Suprapubic skin (tissue), 4 donors: ENCODE measurements around the gene GLCCI1. TPM values are rescaled to one million over a fixed set of nuclear protein-coding genes. Genes with fewer than 3 reads are reported as not detected.

ENCODE experiments used
- DNase-seq, 2 donors: peaks; one replicate each; pipeline ENCODE4 v3.0.0-alpha.2; 2019; ENCODE audit warnings: low spot score in 2 of 2
- H3K27ac ChIP-seq: fragments of 200-600 bp; sonication (generic); one replicate; pipeline ENCODE4 v1.5.1; 2019
- H3K27me3 ChIP-seq: fragments of 200-600 bp; sonication (generic); one replicate; pipeline ENCODE4 v1.5.1; 2019
- H3K36me3 ChIP-seq: fragments of 200-600 bp; sonication (generic); one replicate; pipeline ENCODE4 v1.5.1; 2019
- H3K4me1 ChIP-seq: fragments of 200-600 bp; sonication (generic); one replicate; pipeline ENCODE4 v1.5.1; 2019
- H3K4me3 ChIP-seq: fragments of 200-600 bp; sonication (generic); one replicate; pipeline ENCODE4 v1.5.1; 2019; ENCODE audit warnings: mild to moderate bottlenecking
- H3K9me3 ChIP-seq: fragments of 200-600 bp; sonication (generic); one replicate; pipeline ENCODE4 v1.5.1; 2019
- CTCF ChIP-seq, 2 donors: fragments of 200-600 bp in 1 of 2; fragments of 450-650 bp in 1 of 2; sonication (generic) in 1 of 2; IDR thresholded peaks; one replicate each; pipeline ENCODE4 v1.5.1; 2016 to 2019; ENCODE audit warnings: antibody characterized with exemption in 2 of 2, mild to moderate bottlenecking in 1 of 2, moderate library complexity in 1 of 2
- EP300 ChIP-seq: sonication (generic); formaldehyde crosslinking; IDR thresholded peaks from one replicate; pipeline ENCODE4 v1.6.1; 2017; ENCODE audit warnings: antibody characterized with exemption
- POLR2A ChIP-seq, 2 donors: fragments of 450-650 bp; IDR thresholded peaks; one replicate each; pipeline ENCODE4 v1.6.1; 2017; ENCODE audit warnings: antibody characterized with exemption in 2 of 2, mild to moderate bottlenecking in 2 of 2, moderate library complexity in 2 of 2
- POLR2AphosphoS5 ChIP-seq, 3 donors: sonication (generic); formaldehyde crosslinking; IDR thresholded peaks; one replicate each; pipeline ENCODE4 v1.6.1; 2017; ENCODE audit warnings: antibody characterized with exemption in 3 of 3
- WGBS: methylation state at CpG from one replicate; pipeline ENCODE4 v1.1.5; 2018; 5-methylcytosine and 5-hydroxymethylcytosine counted together
- total RNA-seq, 4 donors: library from RNA; depleted of rRNA; stranded (reverse); fragments of >200 nt; gene quantifications; one replicate each; pipeline ENCODE4 v1.1.0, GENCODE V29; 2016

GLCCI1 gene
- total RNA-seq, 4 donors from 2014 or later = 17.1 to 37.7 (median 23.6) TPM

GRCh38 chr7:8115547-8116402 lies 147.2 kb downstream of the GLCCI1 start:
- TF ChIP-seq EP300 = no peak
- no peak for TF ChIP-seq POLR2AphosphoS5 (IDR thresholded peaks at IDR 0.05)
- no peak for TF ChIP-seq CTCF (IDR thresholded peaks at IDR 0.05)
- TF ChIP-seq POLR2A (IDR thresholded peaks at IDR 0.05) = no peak
- H3K4me1 ChIP-seq = no peaks in the 10 kb centered on the region
- whole genome bisulfite sequencing = 65% methylated on average over 3 of the region's 3 CpGs
- no peaks in the 10 kb centered on the region for H3K27me3 ChIP-seq
- no peak overlapping the region for H3K27ac ChIP-seq
- no peaks in the 10 kb centered on the region for H3K9me3 ChIP-seq
- H3K4me3 ChIP-seq = no peak overlapping the region
- DNase-seq = no peak
- H3K36me3 ChIP-seq = no peaks in the 10 kb centered on the region

DNA sequence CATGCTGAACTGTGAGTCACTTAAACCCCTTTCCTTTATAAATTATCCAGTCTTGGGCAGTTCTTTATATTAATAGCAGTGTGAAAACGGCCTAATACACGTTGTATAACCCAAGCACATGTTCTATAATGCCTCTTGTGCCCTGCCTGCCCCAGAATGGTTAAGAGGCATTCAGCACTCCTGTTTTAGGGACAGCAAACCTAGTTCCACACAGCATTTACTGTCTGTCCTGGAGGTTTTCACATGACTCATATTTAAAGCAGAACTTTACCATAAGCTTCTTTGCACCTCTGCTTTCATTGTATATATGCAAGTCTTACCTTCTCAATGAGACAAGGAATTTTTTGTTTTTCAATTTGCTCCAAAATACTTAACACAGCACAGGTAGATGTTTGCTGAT lies 148.6 kb downstream of the GLCCI1 start:
- WGBS = 93% methylated on average over 2 of the region's 2 CpGs
- Histone ChIP-seq H3K4me3 (no peak overlapping the region), H3K27ac (no peak overlapping the region), H3K9me3 (no peaks in the 10 kb centered on the region), H3K4me1 (no peaks in the 10 kb centered on the region), H3K27me3 (no peaks in the 10 kb centered on the region), H3K36me3 (no peaks in the 10 kb centered on the region)
- TF ChIP-seq EP300 (no peak), POLR2AphosphoS5 (IDR thresholded peaks at IDR 0.05) (no peak), CTCF (IDR thresholded peaks at IDR 0.05) (no peak), POLR2A (IDR thresholded peaks at IDR 0.05) (no peak)
- no peak for DNase-seq

GRCh38 chr7:8119262-8119661 lies 150.7 kb downstream of the GLCCI1 start:
- Histone ChIP-seq H3K27ac (no peak overlapping the region), H3K36me3 (no peaks in the 10 kb centered on the region), H3K27me3 (no peaks in the 10 kb centered on the region), H3K4me1 (no peaks in the 10 kb centered on the region), H3K4me3 (no peak overlapping the region), H3K9me3 (no peaks in the 10 kb centered on the region)
- DNase-seq = no peak
- no peak for TF ChIP-seq EP300
- no peak for TF ChIP-seq POLR2A (IDR thresholded peaks at IDR 0.05)
- TF ChIP-seq CTCF (IDR thresholded peaks at IDR 0.05) = no peak
- no peak for TF ChIP-seq POLR2AphosphoS5 (IDR thresholded peaks at IDR 0.05)
- WGBS = 72% methylated on average over 8 of the region's 8 CpGs

DNA sequence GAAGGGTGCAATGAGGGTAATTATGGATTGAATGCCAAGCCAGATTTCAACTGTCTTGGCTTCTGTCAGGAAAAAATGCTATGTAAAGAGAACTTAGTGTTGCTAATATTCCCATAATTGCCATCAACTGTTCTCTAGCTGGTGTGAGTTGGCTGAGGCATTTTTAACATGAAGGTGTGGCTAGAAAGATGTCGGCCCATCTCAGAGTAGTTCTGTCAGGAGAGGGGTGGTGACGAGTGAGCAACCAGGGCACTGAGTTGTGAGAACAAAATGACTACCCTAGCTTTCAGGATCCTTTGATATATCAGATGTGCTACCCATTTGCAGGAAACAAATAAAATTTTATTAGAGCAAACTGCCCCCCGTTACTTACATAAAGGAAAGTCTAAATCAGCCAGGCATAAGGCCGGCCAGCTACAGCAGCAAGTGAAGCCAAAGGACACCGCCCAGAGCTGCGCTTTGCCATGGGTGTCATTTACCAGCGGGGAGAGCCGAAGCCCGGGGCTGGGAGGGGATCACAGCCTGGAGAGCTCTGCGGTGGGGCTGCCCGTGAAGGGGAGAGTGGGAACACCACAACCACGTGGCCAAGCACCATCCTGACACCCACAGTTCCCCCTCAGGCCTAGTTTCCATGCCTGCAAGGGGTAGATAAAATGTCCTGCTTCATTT lies 151.9 kb downstream of the GLCCI1 start:
- TF ChIP-seq EP300 (no peak), POLR2A (IDR thresholded peaks at IDR 0.05) (no peak), POLR2AphosphoS5 (IDR thresholded peaks at IDR 0.05) (no peak), CTCF (IDR thresholded peaks at IDR 0.05) (no peak)
- no peak overlapping the region for H3K27ac ChIP-seq
- 86% methylated on average over 12 of the region's 12 CpGs for WGBS
- H3K36me3 ChIP-seq = no peaks in the 10 kb centered on the region
- H3K4me1 ChIP-seq = no peaks in the 10 kb centered on the region
- H3K4me3 ChIP-seq = no peak overlapping the region
- DNase-seq = no peak
- H3K27me3 ChIP-seq = no peaks in the 10 kb centered on the region
- no peaks in the 10 kb centered on the region for H3K9me3 ChIP-seq

DNA sequence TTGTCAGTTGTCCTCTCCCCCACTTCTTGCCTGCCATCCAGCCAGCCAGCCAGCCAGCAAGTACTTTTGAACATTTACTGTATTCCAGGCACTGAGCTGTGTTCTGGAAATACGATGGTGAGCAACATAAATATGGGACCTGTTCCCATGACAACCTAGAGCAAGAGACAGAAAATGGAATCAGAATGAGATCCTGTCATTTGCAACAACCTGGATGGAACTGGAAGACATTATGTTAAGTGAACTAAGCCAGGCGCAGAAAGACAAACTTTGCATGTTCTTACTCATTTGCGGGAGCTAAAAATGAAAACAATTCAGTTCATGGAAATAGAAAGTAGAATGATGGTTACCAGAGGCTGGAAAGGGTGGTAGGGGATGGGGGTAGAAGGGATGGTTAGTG lies 152.6 kb downstream of the GLCCI1 start:
- 74% methylated on average over 3 of the region's 3 CpGs for WGBS
- H3K27me3 ChIP-seq = no peaks in the 10 kb centered on the region
- H3K4me3 ChIP-seq = no peak overlapping the region
- TF ChIP-seq CTCF (IDR thresholded peaks at IDR 0.05) (no peak), POLR2A (IDR thresholded peaks at IDR 0.05) (no peak), POLR2AphosphoS5 (IDR thresholded peaks at IDR 0.05) (no peak), EP300 (no peak)
- DNase-seq = no peak
- H3K4me1 ChIP-seq = peaks cover under 1% of the 10 kb centered on the region
- no peaks in the 10 kb centered on the region for H3K36me3 ChIP-seq
- no peak overlapping the region for H3K27ac ChIP-seq
- no peaks in the 10 kb centered on the region for H3K9me3 ChIP-seq
